NCI-H146 treated with DMSO at 0.1 percent for 48 hours (cell line): ENCODE data around the gene WBP1.
"Not testable (repeated sequence)": the region's sequence is repeated elsewhere in the genome, so short reads cannot be mapped to it uniquely, and the experiment has no call there.

Experiments used
- DNase-seq: peaks from one replicate; lab custom pipeline; 2025; ENCODE audit not compliant: unreplicated experiment; lab: John Stamatoyannopoulos, UW

The WBP1 gene

GRCh38 chr2:74458132-74458937, at the start of gene WBP1:
TSS of gene WBP1 (plus strand) at chr2:74458438. CDS start at chr2:74458603, 165 bp downstream.
- DNase-seq = peak; percentile 99

DNA sequence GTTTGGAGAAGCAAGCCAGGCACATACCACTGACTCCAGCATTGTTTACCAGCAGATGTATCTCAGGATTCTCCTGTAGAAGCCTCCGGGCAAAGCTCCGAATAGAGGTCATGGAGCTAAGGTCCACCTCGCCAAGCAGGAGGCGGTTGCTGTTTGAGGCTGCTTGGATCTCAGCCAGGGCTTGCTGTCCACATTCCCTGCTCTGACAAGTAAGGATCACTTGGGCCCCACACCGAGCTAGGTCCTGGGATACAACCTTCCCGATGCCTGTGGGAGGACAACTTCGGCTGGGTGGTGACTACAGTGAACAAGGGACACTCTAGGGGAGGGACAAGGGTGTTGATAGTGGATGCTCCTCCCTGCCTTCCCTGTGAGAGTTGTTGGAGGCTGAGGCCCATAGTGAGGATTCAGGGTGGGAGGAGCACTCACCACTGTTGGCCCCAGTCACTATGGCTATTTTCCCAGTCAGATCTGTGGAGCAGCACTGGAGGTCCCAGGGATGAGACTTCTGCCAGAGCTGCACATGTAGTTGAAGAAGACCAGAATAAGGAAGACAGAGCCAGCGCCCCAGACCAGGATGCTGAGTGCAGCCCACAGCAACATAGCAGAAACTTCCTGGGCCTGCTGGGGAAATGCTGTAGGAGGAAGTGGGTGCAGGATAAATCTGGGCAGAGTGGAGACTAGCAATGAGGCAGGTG, 45.1 kb upstream of the WBP1 start:
- DNase-seq = no peak

GRCh38 chr2:74414441-74414840, 43.8 kb upstream of the WBP1 start:
- DNase-seq = no peak

- no peak for DNase-seq
These were observed 43.1 kb upstream of the WBP1 start for GRCh38 chr2:74414881-74415761.

GRCh38 chr2:74415762-74416395, 42.4 kb upstream of the WBP1 start:
- DNase-seq = no peak

GRCh38 chr2:74416778-74417177, 41.5 kb upstream of the WBP1 start:
- DNase-seq = no peak

GRCh38 chr2:74417197-74417596, 41.0 kb upstream of the WBP1 start:
- no peak for DNase-seq

- no peak for DNase-seq
These were observed 40.5 kb upstream of the WBP1 start for GRCh38 chr2:74417763-74418162.

GRCh38 chr2:74418312-74418711, 39.9 kb upstream of the WBP1 start:
- no peak for DNase-seq

- no peak for DNase-seq
These were observed 38.9 kb upstream of the WBP1 start for GRCh38 chr2:74419345-74419744.

- no peak for DNase-seq
These were observed 38.2 kb upstream of the WBP1 start for GRCh38 chr2:74420006-74420405.

- DNase-seq = not testable (repeated sequence)
These were observed 37.7 kb upstream of the WBP1 start for GRCh38 chr2:74420443-74421103.

DNA sequence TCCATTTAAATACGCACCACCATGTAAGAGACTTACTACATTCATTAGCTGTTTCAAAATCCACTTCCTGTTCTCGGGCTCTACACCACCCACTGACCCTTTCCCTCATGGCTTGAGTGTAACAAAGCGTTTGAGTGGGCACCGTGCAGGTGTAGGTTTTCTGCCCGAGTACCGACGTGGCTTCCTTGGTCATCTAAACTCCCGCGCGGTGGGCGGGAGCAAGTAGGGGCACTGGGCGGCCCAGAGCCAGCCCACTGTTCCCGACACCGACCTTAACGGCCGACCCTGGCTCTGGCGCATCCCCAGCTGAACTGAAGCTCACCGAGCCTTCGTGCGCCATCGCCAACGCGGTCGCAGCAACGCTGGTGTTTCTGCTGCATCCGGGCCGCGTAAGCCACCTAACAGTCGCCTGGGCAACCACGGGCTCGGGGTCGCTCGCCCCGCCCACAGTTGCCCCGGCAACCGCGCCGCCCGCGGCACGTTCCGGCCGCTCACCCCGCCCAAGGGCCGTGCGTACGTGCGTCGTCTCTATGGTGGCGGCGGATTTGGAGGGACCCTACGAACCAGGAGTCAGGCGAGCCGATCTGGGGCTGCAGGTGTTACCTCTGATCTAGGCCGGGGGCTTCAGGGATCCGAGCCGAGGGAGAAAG, 36.9 kb upstream of the WBP1 start, which contains the start of the genes C2orf81 and WDR54:
TSS of gene C2orf81 (minus strand) at position 399 of the 650 bp plus-strand sequence. CDS start at position 340, 59 bp downstream.
TSS of gene WDR54 (plus strand) at position 510 of the 650 bp plus-strand sequence. CDS start 424 bp downstream, outside the sequence.
- DNase-seq = peak; percentile 92

- DNase-seq = no peak
These were observed 34.8 kb upstream of the WBP1 start for GRCh38 chr2:74423231-74424095.

- DNase-seq = no peak
These were observed 33.9 kb upstream of the WBP1 start for GRCh38 chr2:74424139-74424992.

- DNase-seq = no peak
These were observed 33.2 kb upstream of the WBP1 start for GRCh38 chr2:74424995-74425406.

DNA sequence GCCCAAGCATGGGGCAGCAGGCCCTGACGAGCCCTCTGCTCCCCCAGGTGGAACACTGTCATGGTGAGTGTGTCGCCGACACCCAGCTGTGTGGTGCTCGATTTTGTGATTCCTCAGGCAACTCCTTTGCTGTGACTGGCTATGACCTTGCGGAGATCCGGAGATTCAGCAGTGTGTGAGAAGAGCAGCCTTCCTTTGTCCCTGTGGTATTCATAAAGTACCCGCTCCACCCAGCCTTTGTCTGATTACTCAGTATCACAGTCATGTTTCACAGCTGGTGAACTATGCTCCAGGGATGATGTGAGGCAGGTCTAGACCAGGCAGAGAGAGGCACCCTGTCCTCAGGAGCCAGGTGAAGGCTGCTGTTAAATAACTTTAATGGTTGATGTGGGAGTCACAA, 32.7 kb upstream of the WBP1 start:
- DNase-seq = no peak
